HG03039 (cell line): ENCODE data around the gene PRICKLE1.
A peak's percentile ranks its signal among the peaks of the same experiment; 100 is the strongest.

Experiments used
- ATAC-seq: cut with Tn5 transposase; IDR thresholded peaks from one replicate; pipeline ENCODE4 v1.9.1; 2021; ENCODE audit warnings: mild to moderate bottlenecking, moderate library complexity; ENCODE audit not compliant: unreplicated experiment

PRICKLE1 gene

GRCh38 chr12:42588524-42589464 is 752 bp downstream of the PRICKLE1 start:
- peak; percentile 19 for ATAC-seq

- no peak for ATAC-seq
Observed at GRCh38 chr12:42587601-42588523, 1.7 kb downstream of the PRICKLE1 start.

- no peak for ATAC-seq
Observed at GRCh38 chr12:42586268-42586667, 3.3 kb downstream of the PRICKLE1 start.

DNA sequence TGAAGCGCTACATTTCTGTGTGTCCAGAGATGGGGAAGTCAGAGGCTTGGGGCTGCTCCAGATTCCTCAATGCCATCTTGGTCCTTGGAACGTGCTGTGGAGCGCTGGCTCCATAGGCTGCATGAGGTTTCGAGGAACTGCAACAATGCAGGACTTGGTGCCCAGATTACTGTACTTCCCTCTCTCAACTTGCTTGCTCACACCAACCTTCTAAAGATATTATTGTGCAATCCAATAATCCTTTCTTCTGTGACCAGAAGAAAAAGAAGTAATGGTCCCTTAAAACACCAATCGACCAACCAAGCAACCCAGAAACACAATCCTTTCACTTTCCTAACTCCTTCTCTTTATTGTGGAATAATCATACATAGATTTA is 3.7 kb downstream of the PRICKLE1 start:
- no peak for ATAC-seq

- ATAC-seq = no peak
Observed at GRCh38 chr12:42585154-42585840, 4.2 kb downstream of the PRICKLE1 start.

DNA sequence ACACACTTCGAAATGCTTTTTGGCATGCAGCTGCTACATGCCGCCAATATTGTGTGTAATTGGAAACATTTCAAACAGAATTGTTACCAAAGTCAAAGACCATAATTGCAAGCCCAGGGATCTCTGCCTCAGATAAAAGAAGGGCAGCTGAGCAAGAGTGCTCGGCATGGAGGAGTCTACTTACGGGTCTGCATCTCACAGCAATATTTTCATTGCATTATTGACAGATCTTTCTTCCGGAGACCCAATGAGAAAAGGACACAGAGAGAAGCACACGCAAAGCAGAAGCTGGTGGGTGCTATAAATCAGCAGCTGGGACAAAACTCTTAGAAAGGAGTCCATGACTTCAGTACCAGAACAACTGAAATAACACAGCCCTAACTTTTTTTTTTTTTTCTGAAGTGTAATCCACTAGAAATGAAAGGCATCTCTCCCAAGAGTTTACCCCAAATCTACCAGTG is 4.9 kb downstream of the PRICKLE1 start:
- ATAC-seq = no peak

DNA sequence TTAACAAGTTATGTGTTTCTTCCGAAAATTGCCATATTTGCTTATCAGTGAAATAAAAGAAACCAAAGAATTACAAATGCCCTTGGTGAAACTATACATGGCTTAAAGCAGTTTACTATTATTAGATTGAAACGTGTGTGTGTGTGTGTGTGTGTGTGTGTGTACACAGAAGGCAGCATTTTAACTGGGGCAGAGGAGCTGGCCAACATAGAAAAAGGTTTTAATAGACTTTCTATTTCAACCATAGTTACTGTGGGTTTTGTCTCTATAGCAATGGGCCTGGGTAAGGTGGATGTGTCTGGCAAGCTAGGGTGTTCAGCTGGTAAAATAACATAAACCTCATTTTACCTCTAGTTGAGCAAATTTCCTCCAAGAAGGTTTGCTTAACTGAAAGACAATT is 6.5 kb downstream of the PRICKLE1 start:
- no peak for ATAC-seq

- ATAC-seq = no peak
Observed at GRCh38 chr12:42582498-42582897, 7.0 kb downstream of the PRICKLE1 start.

- ATAC-seq = no peak
Observed at GRCh38 chr12:42582050-42582449, 7.5 kb downstream of the PRICKLE1 start.

GRCh38 chr12:42576374-42576773 is 13.2 kb downstream of the PRICKLE1 start:
- no peak for ATAC-seq

- no peak for ATAC-seq
Observed at GRCh38 chr12:42575717-42576116, 13.8 kb downstream of the PRICKLE1 start.

GRCh38 chr12:42574851-42575266 is 14.7 kb downstream of the PRICKLE1 start:
- ATAC-seq = no peak

DNA sequence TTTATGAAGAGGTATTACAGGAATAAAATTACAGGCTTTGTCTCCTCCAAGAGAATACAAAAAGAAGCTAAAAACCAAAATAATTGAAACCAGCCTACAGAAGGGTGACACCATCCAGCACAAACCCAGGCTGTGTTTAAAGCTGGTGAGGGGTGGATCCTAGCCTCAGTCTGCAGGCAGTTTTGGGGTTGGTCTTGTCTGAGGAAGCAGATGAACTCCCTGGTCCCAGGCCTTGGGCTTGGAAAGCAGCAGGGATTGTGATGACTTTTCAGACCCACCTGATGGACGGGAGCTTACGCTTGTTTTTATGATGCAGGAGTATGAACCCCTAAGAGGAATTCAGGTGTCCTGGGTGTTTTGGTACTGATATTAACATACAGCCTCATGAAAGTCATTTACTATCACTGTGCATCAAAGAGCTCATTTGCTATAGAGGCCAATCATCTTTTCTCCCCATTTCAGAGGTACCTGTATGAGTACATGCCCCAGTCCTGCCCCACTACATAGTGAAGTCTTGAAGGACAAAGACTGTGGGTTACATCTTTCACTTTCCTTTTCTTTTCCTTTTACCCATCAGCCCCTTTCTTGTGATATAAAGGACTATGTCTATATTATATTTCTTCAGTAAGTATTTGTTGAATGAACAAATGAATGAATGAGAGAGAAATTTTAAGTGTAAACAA is 18.1 kb downstream of the PRICKLE1 start:
- no peak for ATAC-seq

GRCh38 chr12:42570076-42570475 is 19.5 kb downstream of the PRICKLE1 start:
- ATAC-seq = no peak

DNA sequence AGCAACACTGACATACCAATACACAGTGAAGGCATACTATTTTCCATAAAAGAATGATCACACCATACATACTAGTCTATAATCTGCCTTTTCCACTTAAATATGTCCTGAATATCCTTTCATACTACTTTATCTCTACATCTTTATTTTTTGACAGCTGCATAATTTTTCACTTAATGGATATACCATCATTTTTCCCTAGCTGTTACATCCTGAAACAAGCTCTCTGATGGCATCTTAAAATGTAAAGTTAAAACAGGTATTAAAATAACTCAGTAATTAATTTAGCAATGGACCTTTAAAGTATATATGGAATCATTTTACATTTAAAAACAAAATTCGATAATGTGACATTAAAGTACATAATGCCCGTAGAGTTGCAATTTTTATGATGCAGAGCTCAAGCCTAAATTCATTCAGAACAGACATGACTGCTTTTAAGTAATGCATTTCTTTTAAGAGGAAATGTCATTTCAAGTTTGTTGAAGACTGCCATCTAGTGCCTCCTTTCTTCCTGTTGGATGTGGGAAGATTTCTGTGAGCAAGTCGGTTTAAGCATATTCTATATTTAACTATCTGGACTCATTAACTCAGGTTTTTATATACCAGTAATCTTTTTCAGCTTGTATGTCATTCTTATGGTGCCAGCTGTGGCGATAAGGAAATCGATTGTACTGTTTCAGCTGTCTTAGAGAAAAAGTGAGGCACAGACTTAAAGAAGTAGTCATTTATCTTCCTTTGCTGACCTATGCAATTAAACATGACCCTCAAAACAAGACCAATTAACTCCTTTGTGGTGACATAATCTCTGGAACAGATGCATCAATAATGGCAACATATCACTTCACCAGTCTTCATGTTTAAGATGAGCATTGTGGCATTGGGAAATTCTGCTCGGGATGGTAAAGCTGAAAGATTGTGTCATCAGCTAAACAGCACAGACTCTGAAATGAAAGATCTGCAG is 20.3 kb downstream of the PRICKLE1 start:
- peak; percentile 50 for ATAC-seq

GRCh38 chr12:42565633-42566032 is 23.9 kb downstream of the PRICKLE1 start:
- ATAC-seq = no peak

DNA sequence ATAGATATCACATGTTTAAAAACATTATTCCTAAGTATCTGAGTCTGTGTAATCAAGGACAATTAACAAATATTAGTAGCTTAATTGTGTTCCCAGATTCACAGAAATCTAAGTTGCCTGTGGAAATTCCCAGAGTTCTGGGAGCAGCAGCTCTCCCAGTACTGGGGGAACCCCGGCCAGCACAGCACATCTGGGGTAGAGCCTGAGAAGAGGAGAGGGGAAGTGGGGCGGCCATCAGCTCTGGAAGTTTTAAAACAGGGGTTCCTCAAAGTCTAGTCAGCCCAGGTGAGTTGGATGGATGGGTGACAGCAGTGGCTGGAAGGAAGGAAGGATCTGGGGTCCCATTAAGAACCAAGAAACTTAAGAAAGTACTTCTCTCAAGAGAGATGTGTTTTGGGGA is 24.6 kb downstream of the PRICKLE1 start:
- no peak for ATAC-seq

GRCh38 chr12:42564556-42564955 is 25.0 kb downstream of the PRICKLE1 start:
- ATAC-seq = no peak

GRCh38 chr12:42560977-42561376 is 28.6 kb downstream of the PRICKLE1 start:
- no peak for ATAC-seq
